Activated naive CD8-positive, alpha-beta T cell (primary cell): ENCODE results near the gene SPEM3.
"Not testable (repeated sequence)": the region's sequence is repeated elsewhere in the genome, so short reads cannot be mapped to it uniquely, and the experiment has no call there.

ENCODE experiments used
- H3K27ac Mint-ChIP-seq: one replicate; pipeline ENCODE4 v1.8.0; 2021; ENCODE audit warnings: mixed read lengths
- H3K27me3 Mint-ChIP-seq: one replicate; pipeline ENCODE4 v1.8.0; 2021; ENCODE audit warnings: mixed read lengths
- H3K36me3 Mint-ChIP-seq: one replicate; pipeline ENCODE4 v1.8.0; 2021; ENCODE audit warnings: mixed read lengths
- H3K4me1 Mint-ChIP-seq: one replicate; pipeline ENCODE4 v1.8.0; 2021; ENCODE audit warnings: low read depth, mixed read lengths
- H3K4me3 Mint-ChIP-seq: one replicate; pipeline ENCODE4 v1.8.0; 2021; ENCODE audit warnings: mild to moderate bottlenecking, mixed read lengths
- H3K9me3 Mint-ChIP-seq: one replicate; pipeline ENCODE4 v1.8.0; 2021; ENCODE audit warnings: low read depth, mixed read lengths

The SPEM3 gene

DNA sequence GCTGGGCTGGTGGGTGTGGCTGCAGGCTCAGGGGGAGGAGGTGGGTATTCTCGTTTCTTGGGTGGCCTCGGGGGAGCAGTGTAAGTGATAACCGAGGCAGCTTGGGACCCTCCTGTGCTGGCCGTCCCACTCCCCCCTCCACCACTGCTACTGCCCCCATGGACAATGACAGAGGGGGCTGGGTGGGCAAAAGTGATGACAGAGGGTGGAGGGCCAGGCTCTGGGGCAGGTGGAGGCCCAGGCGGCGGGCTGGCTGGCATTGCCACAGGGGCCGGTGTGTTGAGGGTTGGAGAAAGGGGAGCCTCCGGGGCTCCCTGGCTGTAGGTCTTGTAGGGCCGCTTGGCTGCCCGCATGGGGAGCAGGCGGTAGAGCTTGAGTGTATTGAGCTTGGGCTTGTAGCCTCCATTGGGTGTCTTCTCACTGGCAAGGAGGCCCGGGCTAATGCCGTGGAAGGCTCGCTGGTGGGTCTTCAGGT, 34.8 kb downstream of the SPEM3 start:
- Mint-ChIP-seq H3K9me3 (no peaks in the 10 kb centered on the region), H3K36me3 (no peaks in the 10 kb centered on the region), H3K4me1 (peaks cover 11% of the 10 kb centered on the region), H3K27me3 (no peaks in the 10 kb centered on the region), H3K27ac (no peak overlapping the region), H3K4me3 (no peak overlapping the region)

DNA sequence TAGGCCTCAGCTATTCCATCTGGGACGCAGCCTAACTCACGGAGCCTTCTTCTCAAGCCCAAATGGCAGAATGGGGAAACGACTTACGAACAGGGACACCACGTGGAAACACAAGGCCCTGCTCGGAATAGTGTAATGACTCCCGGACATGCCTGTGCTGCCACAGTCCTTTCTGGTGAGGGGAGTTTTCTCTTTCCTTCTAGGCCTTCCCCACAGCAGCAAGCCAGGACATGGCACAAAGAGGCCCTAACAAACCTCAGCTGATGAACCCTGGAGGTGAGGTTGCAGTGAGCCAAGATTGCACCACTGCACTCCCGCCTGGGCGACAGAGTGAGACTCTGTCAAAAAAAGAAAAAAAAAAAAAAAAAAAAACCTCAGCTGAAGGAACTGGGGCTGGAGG, 35.4 kb downstream of the SPEM3 start:
- no peaks in the 10 kb centered on the region for H3K27me3 Mint-ChIP-seq
- H3K9me3 Mint-ChIP-seq: no peaks in the 10 kb centered on the region
- no peaks in the 10 kb centered on the region for H3K36me3 Mint-ChIP-seq
- no peak overlapping the region for H3K4me3 Mint-ChIP-seq
- peaks cover 11% of the 10 kb centered on the region for H3K4me1 Mint-ChIP-seq
- no peak overlapping the region for H3K27ac Mint-ChIP-seq

DNA sequence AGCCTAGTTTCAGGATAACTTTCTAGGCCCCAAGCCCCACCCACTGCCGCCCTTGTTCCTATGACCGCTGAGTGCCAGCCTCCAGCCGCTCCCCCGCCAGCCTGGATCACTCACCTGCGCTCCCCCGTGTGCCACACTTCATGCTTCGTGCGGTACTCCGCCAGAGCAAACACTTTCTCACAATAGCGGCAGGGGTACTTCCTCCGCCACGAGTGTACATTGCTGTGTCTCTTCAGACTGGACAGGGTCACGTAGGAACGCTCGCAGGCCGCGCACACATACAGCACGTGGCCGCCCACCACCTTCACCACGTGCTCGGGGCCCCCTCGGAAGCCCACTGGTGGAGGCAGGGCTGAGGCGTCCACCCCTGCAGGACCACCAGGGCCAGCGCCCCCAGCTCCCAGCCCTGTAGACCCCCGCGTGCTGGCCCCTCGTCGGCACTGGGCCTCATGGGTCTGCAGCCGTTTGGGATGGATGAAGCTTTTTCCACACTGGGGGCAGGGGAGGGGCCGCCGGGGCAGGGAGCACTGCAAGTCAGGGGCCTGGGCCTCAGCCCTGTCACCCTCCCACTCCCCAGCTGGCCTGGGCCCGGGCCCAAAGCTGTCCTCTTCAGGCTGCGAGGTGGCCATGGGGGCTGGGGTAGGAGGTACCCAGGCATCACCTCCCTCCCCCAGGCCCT, 37.1 kb downstream of the SPEM3 start:
- no peaks in the 10 kb centered on the region for H3K36me3 Mint-ChIP-seq
- no peaks in the 10 kb centered on the region for H3K9me3 Mint-ChIP-seq
- no peaks in the 10 kb centered on the region for H3K27me3 Mint-ChIP-seq
- H3K4me1 Mint-ChIP-seq: peaks cover 12% of the 10 kb centered on the region
- no peak overlapping the region for H3K27ac Mint-ChIP-seq
- H3K4me3 Mint-ChIP-seq: no peak overlapping the region

DNA sequence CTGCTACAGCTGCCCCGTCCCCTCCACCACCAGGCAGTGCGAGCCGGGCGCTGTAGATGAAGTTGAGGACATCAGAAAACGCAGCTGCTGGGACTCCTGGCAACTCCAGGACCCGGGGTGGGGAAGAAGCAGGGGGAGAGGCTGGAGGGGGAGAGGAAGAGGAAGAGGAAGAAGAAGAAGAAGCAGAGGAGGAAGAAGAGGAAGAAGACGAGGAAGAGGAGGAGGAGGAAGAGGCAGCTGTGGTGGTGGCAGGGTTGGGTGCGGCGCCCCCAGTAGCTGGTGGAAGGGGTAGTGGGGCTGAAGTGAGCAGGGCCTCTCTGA, 37.6 kb downstream of the SPEM3 start:
- H3K9me3 Mint-ChIP-seq: no peaks in the 10 kb centered on the region
- no peaks in the 10 kb centered on the region for H3K36me3 Mint-ChIP-seq
- no peaks in the 10 kb centered on the region for H3K27me3 Mint-ChIP-seq
- H3K4me1 Mint-ChIP-seq: peaks cover 16% of the 10 kb centered on the region
- no peak overlapping the region for H3K4me3 Mint-ChIP-seq
- peak overlapping the region; percentile 77 for H3K27ac Mint-ChIP-seq

DNA sequence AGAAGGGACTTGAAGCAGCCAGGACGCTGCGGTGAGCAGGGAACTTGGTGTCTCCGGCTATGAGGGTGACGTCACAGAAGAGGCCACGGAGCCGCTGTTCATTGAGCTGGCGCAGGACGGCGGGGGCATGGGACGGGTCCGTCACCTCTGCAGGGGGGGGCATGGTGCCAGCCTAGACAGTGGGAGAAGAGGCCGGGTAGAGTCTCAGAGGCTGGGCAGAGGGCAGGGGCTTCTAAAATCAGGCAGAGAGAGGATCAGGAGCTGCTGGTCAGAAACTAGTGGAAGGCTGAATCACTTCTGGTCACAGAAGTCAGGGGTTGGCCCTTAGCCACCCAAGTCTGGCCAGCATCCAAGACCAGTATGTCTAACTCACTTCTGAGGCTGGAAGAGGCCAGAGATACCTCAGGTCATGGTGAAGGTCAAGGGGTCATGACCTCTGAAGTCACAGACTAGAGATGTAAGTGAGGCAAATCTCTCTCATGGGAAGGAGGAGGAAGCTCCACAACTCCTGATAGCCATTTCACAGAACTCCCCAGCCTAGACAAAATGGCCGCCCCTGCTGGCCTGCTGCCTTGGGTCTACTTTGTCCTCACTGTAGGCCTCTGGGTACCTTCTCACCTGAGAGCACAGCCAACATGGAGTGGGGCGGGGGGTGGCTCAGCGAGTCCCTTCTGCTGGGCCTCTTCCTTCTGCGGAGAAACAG, 38.1 kb downstream of the SPEM3 start:
- Mint-ChIP-seq H3K36me3 (no peaks in the 10 kb centered on the region), H3K27me3 (no peaks in the 10 kb centered on the region), H3K9me3 (no peaks in the 10 kb centered on the region), H3K27ac (peak overlapping the region; percentile 77), H3K4me1 (peaks cover 21% of the 10 kb centered on the region), H3K4me3 (no peak overlapping the region)

DNA sequence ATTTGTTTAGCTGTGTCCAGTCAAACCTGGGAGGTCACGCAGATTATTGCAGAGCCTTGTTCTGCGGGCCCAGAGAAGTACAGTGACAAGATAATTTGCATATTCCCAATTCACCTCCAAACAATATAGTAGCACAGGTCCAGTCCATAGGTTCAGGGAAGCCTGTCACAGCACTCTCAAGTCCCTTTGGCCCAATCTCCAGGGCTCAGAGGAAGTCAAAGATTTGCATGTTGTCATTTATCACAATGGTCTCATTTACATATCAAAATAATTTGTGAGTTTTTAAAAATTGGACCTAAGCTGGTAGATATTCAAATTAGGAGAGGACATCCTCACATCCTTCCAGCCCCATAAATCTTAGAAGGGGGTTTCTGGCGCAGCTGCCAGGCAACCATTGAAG, 38.8 kb downstream of the SPEM3 start:
- peak overlapping the region; percentile 77 for H3K27ac Mint-ChIP-seq
- no peaks in the 10 kb centered on the region for H3K27me3 Mint-ChIP-seq
- H3K4me1 Mint-ChIP-seq: peaks cover 26% of the 10 kb centered on the region
- no peak overlapping the region for H3K4me3 Mint-ChIP-seq
- H3K9me3 Mint-ChIP-seq: no peaks in the 10 kb centered on the region
- H3K36me3 Mint-ChIP-seq: no peaks in the 10 kb centered on the region

DNA sequence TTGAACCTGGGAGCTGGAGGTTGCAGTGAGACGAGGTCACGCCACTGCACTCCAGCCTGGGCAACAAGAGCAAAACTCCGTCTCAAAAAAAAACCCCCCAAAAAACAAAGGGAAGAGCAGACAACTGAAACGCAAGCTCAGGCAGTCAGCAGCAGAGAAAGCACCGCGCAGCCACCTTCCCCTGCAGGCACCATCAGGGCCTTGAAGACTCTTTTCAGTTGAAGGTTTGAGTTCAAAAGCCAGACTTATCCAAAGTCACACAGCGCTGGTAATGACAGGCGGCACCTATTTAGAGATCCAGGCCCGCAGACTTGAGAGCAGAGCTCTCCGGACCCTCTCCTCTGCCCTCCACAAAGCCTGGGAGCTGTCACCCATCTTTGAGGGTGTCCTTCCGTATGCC, 39.6 kb downstream of the SPEM3 start:
- Mint-ChIP-seq H3K4me3 (no peak overlapping the region), H3K9me3 (no peaks in the 10 kb centered on the region), H3K27ac (peak overlapping the region; percentile 41)

DNA sequence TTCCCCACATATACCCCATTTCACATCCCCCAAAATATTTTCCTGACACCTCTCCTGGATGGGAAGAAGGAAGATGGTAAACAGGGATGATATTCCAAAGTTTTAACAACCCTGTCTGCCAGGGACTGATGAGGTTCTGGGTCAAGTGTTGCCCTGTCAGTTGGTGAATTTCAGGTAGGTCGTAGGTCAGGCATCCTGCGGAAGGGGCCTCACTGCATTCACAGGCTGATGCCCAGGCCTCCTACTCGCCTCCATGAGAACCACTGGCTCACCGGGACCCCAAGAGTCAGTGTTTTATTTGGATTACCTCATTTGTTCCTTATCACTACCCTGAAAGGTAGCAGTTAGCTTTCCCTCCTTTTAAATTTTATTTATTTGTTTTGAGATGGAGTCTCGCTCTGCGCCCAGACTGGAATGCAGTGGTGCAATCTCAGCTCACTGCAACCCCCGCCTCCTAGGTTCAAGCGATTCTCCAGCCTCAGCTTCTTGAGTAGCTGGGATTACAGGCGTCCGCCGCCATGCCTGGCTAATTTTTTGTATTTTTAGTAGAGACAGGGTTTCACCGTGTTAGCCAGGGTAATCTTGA, 40.2 kb downstream of the SPEM3 start:
- Mint-ChIP-seq H3K27me3 (no peaks in the 10 kb centered on the region), H3K27ac (peak overlapping the region; percentile 41), H3K9me3 (no peaks in the 10 kb centered on the region), H3K4me1 (peaks cover 30% of the 10 kb centered on the region), H3K36me3 (no peaks in the 10 kb centered on the region), H3K4me3 (no peak overlapping the region)

More for the DNA sequence above, 39.6 kb downstream of the SPEM3 start:
- Mint-ChIP-seq H3K4me1 (peaks cover 26% of the 10 kb centered on the region), H3K27me3 (no peaks in the 10 kb centered on the region), H3K36me3 (no peaks in the 10 kb centered on the region)

DNA sequence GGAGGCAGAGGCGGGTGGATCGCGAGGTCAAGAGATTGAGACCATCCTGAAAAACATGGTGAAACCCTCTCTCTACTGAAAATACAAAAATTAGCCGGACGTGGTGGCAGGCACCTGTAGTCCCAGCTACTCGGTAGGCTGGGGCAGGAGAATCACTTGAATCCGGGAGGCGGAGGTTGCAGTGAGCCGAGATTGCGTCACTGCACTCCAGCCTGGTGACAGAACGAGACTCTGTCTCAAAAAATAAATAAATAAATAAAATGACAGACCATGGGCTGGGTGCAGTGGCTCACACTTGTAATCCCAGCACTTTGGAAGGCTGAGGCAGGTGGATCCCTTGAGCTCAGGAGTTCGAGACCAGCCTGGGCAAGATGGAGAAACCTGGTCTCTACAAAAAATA, 41.2 kb downstream of the SPEM3 start:
- peaks cover 36% of the 10 kb centered on the region for H3K4me1 Mint-ChIP-seq
- not testable (repeated sequence) for H3K27ac Mint-ChIP-seq, H3K9me3 Mint-ChIP-seq, H3K27me3 Mint-ChIP-seq, H3K36me3 Mint-ChIP-seq, H3K4me3 Mint-ChIP-seq

DNA sequence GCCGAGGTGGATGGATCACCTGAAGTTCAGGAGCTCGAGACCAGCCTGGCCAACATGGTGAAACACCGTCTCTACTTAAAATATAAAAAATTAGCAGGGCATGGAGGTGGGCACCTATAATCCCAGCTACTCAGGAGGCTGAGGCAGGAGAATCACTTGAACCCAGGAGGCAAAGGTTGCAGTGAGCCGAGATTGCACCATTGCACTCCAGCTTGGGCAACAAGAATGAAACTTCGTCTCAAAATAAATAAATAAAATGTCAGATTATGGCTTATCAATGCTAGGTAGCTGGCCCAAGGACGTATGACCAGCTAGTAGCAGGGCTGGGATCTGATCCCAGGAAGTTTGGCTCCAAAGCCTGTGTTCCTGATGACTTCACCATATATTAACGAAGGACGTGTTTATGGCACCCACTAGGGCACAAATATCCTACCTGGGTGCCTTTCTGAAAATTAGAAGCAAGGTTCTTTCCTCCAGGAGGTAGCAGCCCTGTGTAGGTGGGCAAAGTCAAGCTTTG, 41.9 kb downstream of the SPEM3 start:
- H3K27ac Mint-ChIP-seq: peak overlapping the region; percentile 58
- not testable (repeated sequence) for H3K4me3 Mint-ChIP-seq, H3K27me3 Mint-ChIP-seq, H3K9me3 Mint-ChIP-seq, H3K36me3 Mint-ChIP-seq
- peaks cover 36% of the 10 kb centered on the region for H3K4me1 Mint-ChIP-seq

DNA sequence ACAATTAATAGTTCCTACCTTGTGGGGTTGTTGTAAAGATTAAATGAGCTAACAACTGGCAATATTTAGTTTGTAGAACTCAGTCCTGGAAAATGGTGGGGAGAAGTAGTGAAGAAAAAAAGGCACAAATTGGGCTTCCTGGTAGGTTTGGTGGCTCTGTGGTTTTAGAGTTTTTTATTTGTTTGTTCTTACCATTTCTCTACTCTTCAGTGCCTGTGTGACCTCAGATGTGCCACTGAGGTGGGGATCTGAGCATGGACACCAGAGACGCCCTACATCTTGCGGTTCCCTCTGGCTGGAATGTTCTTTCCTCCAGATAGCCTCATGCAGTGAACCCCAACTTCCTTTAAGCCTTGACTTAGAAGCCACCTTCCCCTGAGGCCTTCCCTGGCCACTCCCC, 43.1 kb downstream of the SPEM3 start:
- peaks cover 47% of the 10 kb centered on the region for H3K4me1 Mint-ChIP-seq
- H3K9me3 Mint-ChIP-seq: no peaks in the 10 kb centered on the region
- H3K36me3 Mint-ChIP-seq: peaks cover 2% of the 10 kb centered on the region
- no peak overlapping the region for H3K4me3 Mint-ChIP-seq
- peak overlapping the region; percentile 58 for H3K27ac Mint-ChIP-seq
- H3K27me3 Mint-ChIP-seq: no peaks in the 10 kb centered on the region

DNA sequence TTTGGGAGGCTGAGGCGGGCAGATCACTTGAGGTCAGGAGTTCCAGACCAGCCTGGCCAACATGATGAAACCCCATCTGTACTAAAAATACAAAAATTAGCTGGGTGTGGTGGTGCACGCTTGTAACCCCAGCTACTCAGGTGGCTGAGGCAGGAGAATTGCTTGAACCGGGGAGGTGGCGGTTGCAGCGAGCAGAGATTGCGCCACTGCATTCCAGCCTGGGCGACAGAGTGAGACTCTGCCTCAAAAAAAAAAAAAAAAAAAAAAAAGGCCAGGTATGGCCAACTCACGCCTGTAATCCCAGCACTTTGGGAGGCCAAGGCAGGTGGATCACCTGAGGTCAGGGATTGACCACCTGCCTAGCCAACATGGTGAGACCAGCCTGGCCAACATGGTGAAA, 46.1 kb downstream of the SPEM3 start:
- not testable (repeated sequence) for H3K27ac Mint-ChIP-seq
- H3K4me1 Mint-ChIP-seq: peaks cover 57% of the 10 kb centered on the region

DNA sequence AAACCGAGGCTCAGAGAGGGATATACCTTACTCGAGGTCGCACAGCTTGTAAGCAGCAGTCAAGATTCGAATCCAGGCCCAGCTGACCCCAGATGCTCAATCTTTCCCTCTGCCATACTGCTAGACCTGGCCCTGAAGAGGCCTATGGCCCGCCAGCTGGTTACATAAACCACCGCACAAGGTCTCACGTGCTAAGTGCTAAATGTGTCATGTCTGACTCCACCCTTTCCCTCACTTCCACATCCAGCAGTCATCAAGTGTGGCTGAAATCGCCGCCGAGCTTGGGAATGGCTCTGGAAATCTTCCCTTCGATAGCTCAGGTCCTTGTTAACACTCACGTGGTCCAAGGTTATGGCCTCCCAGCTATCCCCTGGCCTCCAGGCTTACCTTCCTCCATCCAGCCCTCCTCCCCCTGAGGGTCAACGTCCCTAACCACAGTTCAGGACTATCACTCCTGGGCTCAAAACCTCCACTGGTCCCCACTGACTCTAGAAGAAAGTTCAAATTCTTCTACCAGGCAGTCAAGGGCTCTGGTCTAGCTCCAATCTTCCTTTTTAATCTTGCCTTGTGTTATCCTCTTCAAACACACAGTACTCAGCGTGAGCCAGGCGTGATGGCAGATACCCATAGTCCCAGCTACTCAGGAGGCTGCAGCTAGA, 47.2 kb downstream of the SPEM3 start:
- H3K27me3 Mint-ChIP-seq: no peaks in the 10 kb centered on the region
- H3K36me3 Mint-ChIP-seq: peaks cover 2% of the 10 kb centered on the region
- H3K4me1 Mint-ChIP-seq: peaks cover 61% of the 10 kb centered on the region
- peak overlapping the region; percentile 95 for H3K27ac Mint-ChIP-seq
- peak overlapping the region; percentile 99 for H3K4me3 Mint-ChIP-seq
- no peaks in the 10 kb centered on the region for H3K9me3 Mint-ChIP-seq

More for the DNA sequence above, 46.1 kb downstream of the SPEM3 start:
- not testable (repeated sequence) for H3K36me3 Mint-ChIP-seq, H3K27me3 Mint-ChIP-seq, H3K4me3 Mint-ChIP-seq, H3K9me3 Mint-ChIP-seq

DNA sequence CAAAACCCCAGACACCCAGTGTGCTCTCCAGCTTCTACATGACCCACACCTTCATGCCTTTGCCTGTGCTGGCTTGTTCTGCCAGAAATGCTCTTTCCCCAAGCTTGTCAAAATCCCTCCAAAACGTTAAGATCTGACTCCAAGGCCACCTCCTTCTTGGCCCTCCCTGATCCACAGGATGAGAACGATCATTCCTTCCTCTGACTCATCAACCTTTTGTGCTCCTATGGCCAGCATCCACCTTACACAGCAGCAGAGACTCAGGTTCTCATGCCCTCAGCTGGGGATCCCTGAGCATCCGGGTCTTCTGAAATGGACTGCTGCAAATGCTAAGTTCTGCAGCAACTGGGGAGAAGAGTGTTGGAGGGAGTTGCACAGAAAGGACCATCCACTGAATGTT, 47.8 kb downstream of the SPEM3 start:
- H3K27me3 Mint-ChIP-seq: no peaks in the 10 kb centered on the region
- peaks cover 2% of the 10 kb centered on the region for H3K36me3 Mint-ChIP-seq
- H3K27ac Mint-ChIP-seq: peak overlapping the region; percentile 95
- H3K9me3 Mint-ChIP-seq: no peaks in the 10 kb centered on the region
- H3K4me3 Mint-ChIP-seq: peak overlapping the region; percentile 99
- peaks cover 61% of the 10 kb centered on the region for H3K4me1 Mint-ChIP-seq

DNA sequence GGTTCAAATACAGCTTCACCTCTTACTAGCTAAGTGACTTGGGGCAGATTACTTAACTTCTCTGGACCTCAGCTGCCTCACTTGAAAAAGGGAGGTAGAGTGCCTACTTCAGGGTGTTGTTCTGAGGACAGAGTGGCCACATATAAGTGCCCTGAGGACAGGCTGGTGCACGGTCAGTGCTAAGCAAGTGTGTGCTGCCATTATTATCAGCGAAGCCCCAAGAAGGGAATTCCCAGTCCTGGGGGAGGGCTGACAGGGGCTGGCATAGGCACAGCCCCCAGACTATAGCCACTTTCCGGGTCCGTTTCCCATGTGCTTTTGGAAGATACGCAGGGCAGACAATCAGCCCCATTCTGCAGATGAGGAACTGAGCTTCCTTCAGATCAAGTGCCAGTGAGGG, 48.3 kb downstream of the SPEM3 start:
- Mint-ChIP-seq H3K4me3 (peak overlapping the region; percentile 99), H3K9me3 (no peaks in the 10 kb centered on the region), H3K4me1 (peaks cover 61% of the 10 kb centered on the region), H3K27me3 (no peaks in the 10 kb centered on the region), H3K27ac (peak overlapping the region; percentile 95), H3K36me3 (peaks cover 2% of the 10 kb centered on the region)
